Activated naive CD4-positive, alpha-beta T cell treated with anti-CD3 and anti-CD28 coated beads, Interleukin-2, amount 50 U/mL, for 24 hours (primary cell): ENCODE results near the gene DLL3.
A peak's percentile ranks its signal among the peaks of the same experiment; 100 is the strongest.

Experiments
- H3K27ac Mint-ChIP-seq: one replicate; pipeline ENCODE4 v1.8.0; 2021; ENCODE audit warnings: mild to moderate bottlenecking, mixed read lengths
- H3K27me3 Mint-ChIP-seq: one replicate; pipeline ENCODE4 v1.8.0; 2021; ENCODE audit warnings: mixed read lengths
- H3K36me3 Mint-ChIP-seq: one replicate; pipeline ENCODE4 v1.8.0; 2021; ENCODE audit warnings: mixed read lengths
- H3K4me1 Mint-ChIP-seq: one replicate; pipeline ENCODE4 v1.8.0; 2021; ENCODE audit warnings: mixed read lengths
- H3K4me3 Mint-ChIP-seq: one replicate; pipeline ENCODE4 v1.8.0; 2021; ENCODE audit warnings: mild to moderate bottlenecking, mixed read lengths
- H3K9me3 Mint-ChIP-seq: one replicate; pipeline ENCODE4 v1.8.0; 2021; ENCODE audit warnings: mixed read lengths

DLL3 gene

DNA sequence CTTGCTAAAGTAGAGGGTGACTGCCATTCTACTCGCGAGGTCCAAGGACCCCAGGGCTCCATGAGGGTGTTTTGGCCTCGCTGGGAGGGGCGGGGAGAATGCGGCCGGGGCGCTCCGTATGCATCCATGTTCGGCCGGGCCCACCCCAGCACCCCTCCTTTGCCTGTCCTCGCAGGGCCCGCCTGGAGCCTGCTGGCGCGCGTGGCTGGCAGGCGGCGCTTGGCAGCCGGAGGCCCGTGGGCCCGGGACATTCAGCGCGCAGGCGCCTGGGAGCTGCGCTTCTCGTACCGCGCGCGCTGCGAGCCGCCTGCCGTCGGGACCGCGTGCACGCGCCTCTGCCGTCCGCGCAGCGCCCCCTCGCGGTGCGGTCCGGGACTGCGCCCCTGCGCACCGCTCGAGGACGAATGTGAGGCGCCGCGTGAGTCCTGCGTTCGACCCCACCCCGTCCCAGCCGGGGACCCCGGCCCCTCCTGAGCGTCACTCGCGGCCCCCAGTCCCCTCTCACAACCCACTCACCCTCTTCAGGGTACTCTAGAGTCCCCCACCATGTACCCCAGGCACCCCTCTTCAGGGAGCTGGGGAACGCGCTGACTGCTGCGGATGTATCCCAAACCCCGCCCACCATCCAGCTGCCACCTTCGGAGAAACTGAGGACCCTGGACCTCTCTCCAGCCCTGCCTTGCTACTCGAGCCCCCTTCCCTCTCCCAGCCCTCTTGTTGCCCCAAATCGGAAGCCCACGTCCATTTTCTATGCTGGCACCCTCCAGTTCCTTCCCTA lies 4.1 kb downstream of the DLL3 start:
- Mint-ChIP-seq H3K9me3 (no peaks in the 10 kb centered on the region), H3K4me3 (peak overlapping the region; percentile 36), H3K4me1 (peaks cover 38% of the 10 kb centered on the region), H3K36me3 (no peaks in the 10 kb centered on the region), H3K27ac (no peak overlapping the region), H3K27me3 (peaks cover 48% of the 10 kb centered on the region)

GRCh38 chr19:39506598-39506943 lies 7.8 kb downstream of the DLL3 start:
- Mint-ChIP-seq H3K4me3 (peak overlapping the region; percentile 24), H3K36me3 (peaks cover 2% of the 10 kb centered on the region), H3K4me1 (peaks cover 27% of the 10 kb centered on the region), H3K27ac (no peak overlapping the region), H3K9me3 (no peaks in the 10 kb centered on the region), H3K27me3 (peaks cover 36% of the 10 kb centered on the region)

DNA sequence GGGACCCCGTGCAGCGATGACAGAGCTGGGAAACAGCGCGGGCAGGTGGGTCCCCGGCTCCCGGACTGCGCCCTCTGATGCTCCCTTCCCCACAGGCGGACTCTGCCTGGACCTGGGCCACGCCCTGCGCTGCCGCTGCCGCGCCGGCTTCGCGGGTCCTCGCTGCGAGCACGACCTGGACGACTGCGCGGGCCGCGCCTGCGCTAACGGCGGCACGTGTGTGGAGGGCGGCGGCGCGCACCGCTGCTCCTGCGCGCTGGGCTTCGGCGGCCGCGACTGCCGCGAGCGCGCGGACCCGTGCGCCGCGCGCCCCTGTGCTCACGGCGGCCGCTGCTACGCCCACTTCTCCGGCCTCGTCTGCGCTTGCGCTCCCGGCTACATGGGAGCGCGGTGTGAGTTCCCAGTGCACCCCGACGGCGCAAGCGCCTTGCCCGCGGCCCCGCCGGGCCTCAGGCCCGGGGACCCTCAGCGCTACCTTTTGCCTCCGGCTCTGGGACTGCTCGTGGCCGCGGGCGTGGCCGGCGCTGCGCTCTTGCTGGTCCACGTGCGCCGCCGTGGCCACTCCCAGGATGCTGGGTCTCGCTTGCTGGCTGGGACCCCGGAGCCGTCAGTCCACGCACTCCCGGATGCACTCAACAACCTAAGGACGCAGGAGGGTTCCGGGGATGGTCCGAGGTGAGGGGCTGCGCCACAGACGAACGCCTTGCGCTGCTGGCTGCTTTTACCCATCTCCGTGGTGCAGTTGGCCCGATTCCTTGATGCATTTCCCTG lies 8.4 kb downstream of the DLL3 start:
- Mint-ChIP-seq H3K9me3 (no peaks in the 10 kb centered on the region), H3K4me3 (peak overlapping the region; percentile 81), H3K36me3 (peaks cover 2% of the 10 kb centered on the region), H3K4me1 (peaks cover 27% of the 10 kb centered on the region), H3K27me3 (peaks cover 35% of the 10 kb centered on the region), H3K27ac (no peak overlapping the region)

GRCh38 chr19:39507715-39508364 lies 9.1 kb downstream of the DLL3 start:
- H3K36me3 Mint-ChIP-seq = peaks cover 2% of the 10 kb centered on the region
- H3K4me3 Mint-ChIP-seq = peak overlapping the region; percentile 81
- peaks cover 27% of the 10 kb centered on the region for H3K4me1 Mint-ChIP-seq
- H3K9me3 Mint-ChIP-seq = no peaks in the 10 kb centered on the region
- H3K27me3 Mint-ChIP-seq = peaks cover 35% of the 10 kb centered on the region
- no peak overlapping the region for H3K27ac Mint-ChIP-seq

- Mint-ChIP-seq H3K36me3 (peaks cover 2% of the 10 kb centered on the region), H3K27ac (no peak overlapping the region), H3K9me3 (no peaks in the 10 kb centered on the region), H3K4me1 (peaks cover 20% of the 10 kb centered on the region), H3K4me3 (no peak overlapping the region), H3K27me3 (peaks cover 39% of the 10 kb centered on the region)
These were observed 9.9 kb downstream of the DLL3 start for GRCh38 chr19:39508629-39509028.

GRCh38 chr19:39509233-39509632 lies 10.5 kb downstream of the DLL3 start:
- Mint-ChIP-seq H3K27me3 (peaks cover 37% of the 10 kb centered on the region), H3K27ac (no peak overlapping the region), H3K36me3 (peaks cover 2% of the 10 kb centered on the region), H3K9me3 (no peaks in the 10 kb centered on the region), H3K4me3 (no peak overlapping the region), H3K4me1 (peaks cover 16% of the 10 kb centered on the region)

GRCh38 chr19:39512988-39513387 lies 14.2 kb downstream of the DLL3 start:
- peaks cover 32% of the 10 kb centered on the region for H3K27me3 Mint-ChIP-seq
- H3K9me3 Mint-ChIP-seq = no peaks in the 10 kb centered on the region
- H3K4me3 Mint-ChIP-seq = no peak overlapping the region
- H3K36me3 Mint-ChIP-seq = peaks cover 3% of the 10 kb centered on the region
- peaks cover 17% of the 10 kb centered on the region for H3K4me1 Mint-ChIP-seq
- no peak overlapping the region for H3K27ac Mint-ChIP-seq

DNA sequence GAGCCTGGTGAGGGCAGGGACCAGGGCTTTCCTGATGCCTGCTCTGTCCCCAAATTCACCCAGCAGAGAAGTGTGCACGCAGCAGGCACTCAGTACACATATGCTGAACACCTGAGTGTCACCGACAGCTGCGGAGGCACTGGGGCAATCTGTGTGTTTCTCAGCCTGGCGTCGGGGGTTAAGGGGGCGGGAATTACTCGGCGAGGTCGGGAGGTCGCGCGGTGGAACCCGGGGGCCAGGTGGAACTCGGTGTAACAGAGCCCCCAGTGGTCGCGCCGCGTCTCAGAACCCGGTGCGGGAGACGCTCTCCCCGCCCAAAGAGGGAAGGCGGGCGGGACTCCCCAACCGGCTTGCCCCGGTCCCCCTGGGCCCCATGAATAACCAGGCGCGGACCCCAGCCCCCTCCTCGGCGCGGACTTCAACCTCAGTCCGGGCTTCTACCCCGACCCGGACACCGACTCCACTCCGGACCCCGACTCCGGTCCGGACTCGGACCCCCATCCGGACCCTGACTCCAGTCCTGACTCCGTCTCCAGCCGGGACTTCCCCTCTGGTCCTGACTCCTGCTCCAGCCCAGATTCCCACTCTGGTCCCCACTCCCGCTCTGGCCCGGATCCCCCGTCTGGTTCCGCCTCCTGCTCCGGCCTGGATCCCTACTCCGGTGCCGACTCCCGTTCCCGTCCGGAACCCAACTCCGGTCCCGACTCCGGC lies 16.2 kb downstream of the DLL3 start, which contains the start of gene SELENOV:
Gene SELENOV, plus strand, starts transcription at position 300 of the 711 bp plus-strand sequence. Its CDS starts 74 bp downstream, at position 374.
- peak within 1 kb of the TSS; percentile 87 for H3K4me3 Mint-ChIP-seq
- peaks cover 24% of the 10 kb centered on the region for H3K27me3 Mint-ChIP-seq
- H3K27ac Mint-ChIP-seq = no peak within 1 kb of the TSS
- H3K9me3 Mint-ChIP-seq = no peaks in the 10 kb centered on the region
- peaks cover 14% of the 10 kb centered on the region for H3K4me1 Mint-ChIP-seq
- peaks cover 1% of the 10 kb centered on the region for H3K36me3 Mint-ChIP-seq

- Mint-ChIP-seq H3K4me3 (peak overlapping the region; percentile 87), H3K36me3 (peaks cover 1% of the 10 kb centered on the region), H3K4me1 (peaks cover 14% of the 10 kb centered on the region), H3K9me3 (no peaks in the 10 kb centered on the region), H3K27me3 (peaks cover 24% of the 10 kb centered on the region), H3K27ac (no peak overlapping the region)
These were observed 16.9 kb downstream of the DLL3 start for GRCh38 chr19:39515551-39516191.

DNA sequence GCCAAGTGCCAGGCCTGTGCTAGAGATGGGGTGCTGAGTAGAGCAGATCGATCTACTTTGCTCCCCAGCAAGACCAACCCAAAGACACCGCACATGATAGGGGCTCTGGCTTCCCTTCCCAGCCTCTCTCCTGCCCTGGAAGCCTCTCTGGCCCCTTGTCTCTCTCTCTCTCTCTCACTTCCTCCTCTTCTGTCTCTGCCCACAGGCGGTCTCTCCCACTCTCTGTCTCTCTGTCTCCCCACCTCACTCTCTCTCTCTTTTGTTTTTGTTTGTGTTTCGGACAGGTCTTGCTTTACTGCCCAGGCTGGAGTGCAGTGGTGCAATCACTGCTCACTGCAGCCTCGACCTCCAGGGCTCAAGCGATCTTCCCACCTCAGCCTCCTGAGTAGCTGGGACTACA lies 17.5 kb downstream of the DLL3 start:
- H3K27me3 Mint-ChIP-seq = peaks cover 24% of the 10 kb centered on the region
- peaks cover 1% of the 10 kb centered on the region for H3K36me3 Mint-ChIP-seq
- H3K27ac Mint-ChIP-seq = no peak overlapping the region
- peaks cover 14% of the 10 kb centered on the region for H3K4me1 Mint-ChIP-seq
- peak overlapping the region; percentile 79 for H3K4me3 Mint-ChIP-seq
- no peaks in the 10 kb centered on the region for H3K9me3 Mint-ChIP-seq

DNA sequence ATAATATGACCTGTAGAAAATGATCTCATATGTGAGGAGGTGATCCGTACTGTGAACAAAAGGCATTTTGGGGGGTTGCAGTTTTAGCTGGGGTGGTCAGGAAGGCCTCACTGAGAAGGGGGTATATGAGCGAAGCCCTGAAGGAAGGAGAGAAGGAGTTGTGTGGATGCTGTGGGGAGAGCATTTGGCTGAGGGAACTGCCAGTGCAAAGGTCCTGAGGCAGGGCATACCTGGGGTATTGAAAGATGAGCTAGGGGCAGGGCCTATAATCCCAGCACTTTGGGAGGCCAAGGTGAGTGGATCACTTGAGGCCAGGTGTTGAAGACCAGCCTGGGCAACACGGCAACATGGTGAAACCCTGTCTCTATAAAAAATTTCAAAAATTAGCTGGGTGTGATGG lies 18.7 kb downstream of the DLL3 start:
- no peak overlapping the region for H3K27ac Mint-ChIP-seq

DNA sequence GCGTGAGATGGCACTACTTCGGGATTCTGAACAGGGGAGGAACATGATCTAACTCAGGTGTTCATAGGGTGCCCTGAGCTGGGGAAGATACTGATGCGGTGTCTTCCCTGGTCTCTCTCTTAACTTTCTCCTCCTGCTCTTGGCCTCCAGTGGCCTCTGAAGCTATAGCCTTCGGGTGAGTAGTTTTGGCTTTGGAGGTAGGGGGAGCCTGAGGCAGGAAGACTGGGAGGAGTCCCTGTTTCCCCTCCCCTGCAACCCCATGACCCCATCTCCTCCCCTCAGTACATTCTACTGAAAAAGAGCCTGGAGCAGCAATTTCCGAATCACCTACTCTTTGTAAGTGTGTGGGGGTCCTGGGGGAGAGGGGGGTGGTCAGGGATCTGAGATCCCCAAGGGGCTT lies 19.7 kb downstream of the DLL3 start:
- H3K36me3 Mint-ChIP-seq = peaks cover 1% of the 10 kb centered on the region
- H3K27me3 Mint-ChIP-seq = peaks cover 21% of the 10 kb centered on the region
- H3K27ac Mint-ChIP-seq = no peak overlapping the region
- no peaks in the 10 kb centered on the region for H3K9me3 Mint-ChIP-seq
- H3K4me3 Mint-ChIP-seq = no peak overlapping the region
- peaks cover 14% of the 10 kb centered on the region for H3K4me1 Mint-ChIP-seq

More for the DNA sequence above, 18.7 kb downstream of the DLL3 start:
- Mint-ChIP-seq H3K4me3 (no peak overlapping the region), H3K4me1 (peaks cover 14% of the 10 kb centered on the region), H3K27me3 (peaks cover 24% of the 10 kb centered on the region), H3K9me3 (no peaks in the 10 kb centered on the region), H3K36me3 (peaks cover 1% of the 10 kb centered on the region)

- peak overlapping the region; percentile 62 for H3K27ac Mint-ChIP-seq
- no peaks in the 10 kb centered on the region for H3K9me3 Mint-ChIP-seq
- peaks cover 16% of the 10 kb centered on the region for H3K27me3 Mint-ChIP-seq
- H3K4me3 Mint-ChIP-seq = no peak overlapping the region
- peaks cover 14% of the 10 kb centered on the region for H3K4me1 Mint-ChIP-seq
- H3K36me3 Mint-ChIP-seq = peaks cover 1% of the 10 kb centered on the region
These were observed 20.2 kb downstream of the DLL3 start for GRCh38 chr19:39518975-39519374.

DNA sequence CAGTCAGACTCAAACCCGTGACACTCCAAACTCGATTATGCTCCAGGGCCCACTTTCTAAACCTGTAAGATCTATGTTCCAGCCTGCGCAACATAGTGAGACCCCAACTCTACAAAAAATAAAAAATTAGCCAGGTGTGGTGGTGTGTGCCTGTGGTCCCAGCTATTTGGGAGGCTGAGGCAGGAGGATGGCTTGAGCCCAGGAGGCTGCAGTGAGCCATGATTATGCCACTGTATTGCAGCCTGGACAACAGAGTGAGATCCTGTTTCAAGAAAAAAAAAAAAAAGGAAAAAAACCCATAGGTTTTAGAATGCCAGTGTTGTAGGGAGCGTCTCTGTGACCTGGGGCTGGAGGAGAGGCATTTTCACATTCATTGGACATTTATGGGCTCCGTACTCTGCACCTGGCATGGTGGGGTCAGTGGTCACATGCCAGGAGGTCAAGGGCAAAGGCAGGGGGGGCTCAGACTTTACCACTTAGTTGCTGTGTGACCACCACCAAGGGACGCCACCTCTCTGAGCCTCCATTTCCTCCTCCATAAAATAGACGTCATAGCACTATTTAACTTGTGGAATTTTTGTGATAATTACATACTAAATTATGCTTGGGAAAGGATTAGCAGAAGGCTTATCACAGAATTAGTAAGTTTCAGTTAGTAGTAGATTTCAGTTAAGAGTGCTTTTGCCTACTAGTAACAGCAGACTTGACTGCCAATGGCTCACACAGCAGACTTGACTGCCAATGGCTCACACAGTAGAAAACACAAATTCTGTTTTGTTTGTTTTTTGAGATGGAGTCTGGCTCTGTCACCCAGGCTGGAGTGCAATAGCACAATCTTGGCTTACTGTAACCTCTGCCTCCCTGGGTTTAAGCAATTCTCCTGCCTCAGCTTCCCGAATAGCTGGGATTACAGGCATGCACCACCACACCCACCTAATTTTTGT lies 22.1 kb downstream of the DLL3 start:
- Mint-ChIP-seq H3K27ac (no peak overlapping the region), H3K36me3 (no peaks in the 10 kb centered on the region), H3K4me1 (peaks cover 7% of the 10 kb centered on the region), H3K9me3 (no peaks in the 10 kb centered on the region), H3K4me3 (no peak overlapping the region), H3K27me3 (peaks cover 9% of the 10 kb centered on the region)
